Fibroblast of lung (primary cell): ENCODE measurements around the gene GHRHR. TPM values are rescaled to one million over a fixed set of nuclear protein-coding genes. Genes with fewer than 3 reads are reported as not detected.

Experiments
- DNase-seq, 2 donors: peaks; one replicate each; pipeline versions ENCODE4 v3.0.0 to v3.0.0-alpha.2; 2010; ENCODE audit warnings: low read depth in 2 of 2
- H2AFZ ChIP-seq: 2 replicates; pipeline ENCODE4 v1.5.1; 2012; ENCODE audit warnings: low read length, control low read depth, inconsistent platforms
- H3K27ac ChIP-seq: 2 replicates; pipeline ENCODE4 v1.5.1; 2011; ENCODE audit warnings: low read length, control low read depth; ENCODE audit not compliant: insufficient read depth
- H3K27me3 ChIP-seq: 2 replicates; pipeline ENCODE4 v1.5.1; 2011; ENCODE audit warnings: mild to moderate bottlenecking, low read length; ENCODE audit not compliant: control insufficient read depth, insufficient read depth
- H3K36me3 ChIP-seq: 2 replicates; pipeline ENCODE4 v1.5.1; 2011; ENCODE audit warnings: low read length; ENCODE audit not compliant: control insufficient read depth, insufficient read depth
- H3K4me1 ChIP-seq: 2 replicates; pipeline ENCODE4 v1.5.1; 2011; ENCODE audit warnings: low read length; ENCODE audit not compliant: control insufficient read depth, insufficient read depth; ENCODE audit errors: extremely low read depth
- H3K4me2 ChIP-seq: 2 replicates; pipeline ENCODE4 v1.5.1; 2011; ENCODE audit warnings: low read length, control low read depth; ENCODE audit not compliant: insufficient read depth; ENCODE audit errors: extremely low read depth
- H3K4me3 ChIP-seq, 4 experiments: fragments of 200-600 bp in 1 of 4; sonication (generic) in 1 of 4; replicated peaks in 1 of 4; 2 replicates each; pipeline ENCODE4 v1.5.1; 2011 to 2016; ENCODE audit warnings: low read length in 4 of 4, low read depth in 3 of 4, mild to moderate bottlenecking in 3 of 4, control low read depth in 2 of 4, inconsistent platforms in 1 of 4, mixed read lengths in 1 of 4; ENCODE audit not compliant: insufficient read depth in 1 of 4; ENCODE audit errors: control extremely low read depth in 1 of 4
- H3K79me2 ChIP-seq: 2 replicates; pipeline ENCODE4 v1.5.1; 2012; ENCODE audit warnings: mild to moderate bottlenecking, low read length, inconsistent platforms; ENCODE audit not compliant: control insufficient read depth, insufficient read depth
- H3K9ac ChIP-seq: 2 replicates; pipeline ENCODE4 v1.5.1; 2011; ENCODE audit warnings: mild to moderate bottlenecking, low read length, control low read depth; ENCODE audit not compliant: insufficient read depth
- H3K9me3 ChIP-seq: 2 replicates; pipeline ENCODE4 v1.5.1; 2012; ENCODE audit warnings: low read depth, low read length; ENCODE audit not compliant: control insufficient read depth, insufficient read depth
- H4K20me1 ChIP-seq: 2 replicates; pipeline ENCODE4 v1.5.1; 2011; ENCODE audit warnings: low read length; ENCODE audit not compliant: control insufficient read depth, insufficient read depth; ENCODE audit errors: extremely low read depth
- EZH2 ChIP-seq: IDR thresholded peaks from 2 replicates; pipeline ENCODE4 v1.5.1; 2012; ENCODE audit warnings: low read length, control low read depth, mild to moderate bottlenecking; ENCODE audit errors: missing control alignments
- polyA minus RNA-seq: library from RNA; depleted of rRNA, polyadenylated mRNA; stranded (reverse); fragments of >200 nt; gene quantifications from 2 replicates; pipeline ENCODE4 v1.2.3, GENCODE V29; 2011; ENCODE audit warnings: low replicate concordance
- polyA plus RNA-seq, 2 donors: library from polyadenylated mRNA; depleted of rRNA in 1 of 2; stranded (reverse) in 1 of 2; unstranded in 1 of 2; fragments of >200 nt; gene quantifications; 2 replicates each; pipeline ENCODE4 v1.2.1, GENCODE V29; 2011 to 2012; ENCODE audit warnings: missing spikeins in 1 of 2
- total RNA-seq: library from RNA; depleted of rRNA; stranded (reverse); fragments of >200 nt; gene quantifications from 2 replicates; pipeline ENCODE4 v1.2.1, GENCODE V29; 2014
- TF ChIP-seq, protein P1 (sequence below), 2 donors: IDR thresholded peaks in 1 of 2; conservative IDR thresholded peaks in 1 of 2; 1 replicate in 1 of 2; 2 replicates in 1 of 2; pipeline ENCODE4 v1.5.1; 2011 to 2012; ENCODE audit warnings: low read length in 2 of 2, control low read depth in 1 of 2, inconsistent platforms in 1 of 2, low read depth in 1 of 2, mild to moderate bottlenecking in 1 of 2

The GHRHR gene
- not detected in 2 replicates for total RNA-seq
- not detected in 2 replicates for polyA plus RNA-seq
- polyA plus RNA-seq (2012), result not detected in 2 replicates
- not detected in 2 replicates for polyA minus RNA-seq

DNA sequence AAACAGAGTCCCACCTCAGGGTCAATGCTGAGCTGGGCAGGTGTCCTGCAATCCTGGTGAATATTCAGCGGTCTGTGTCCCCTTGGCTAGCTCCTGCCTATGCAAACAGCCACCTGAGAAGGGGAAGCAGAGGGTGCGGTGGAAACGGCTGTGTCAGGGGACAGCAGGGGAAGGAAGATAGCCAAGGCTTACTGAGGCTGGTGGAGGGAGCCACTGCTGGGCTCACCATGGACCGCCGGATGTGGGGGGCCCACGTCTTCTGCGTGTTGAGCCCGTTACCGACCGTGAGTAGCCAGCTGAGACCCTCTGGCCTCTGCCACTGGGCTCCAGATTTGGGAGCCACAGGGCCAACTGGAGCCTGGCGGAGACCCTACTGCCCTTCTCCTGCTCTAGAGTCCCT is at the start of gene GHRHR:
GHRHR (plus strand) TSS at position 112 of the 400 bp plus-strand sequence; CDS start at position 228, 116 bp downstream.
- H4K20me1 ChIP-seq, result no peaks in the 10 kb centered on the region
- H3K4me3 ChIP-seq, result no peak within 1 kb of the TSS
- H3K9ac ChIP-seq, result no peak within 1 kb of the TSS
- no peaks in the 10 kb centered on the region for H3K79me2 ChIP-seq
- H2AFZ ChIP-seq, result no peak within 1 kb of the TSS
- H3K4me2 ChIP-seq, result no peak within 1 kb of the TSS
- no peaks in the 10 kb centered on the region for H3K36me3 ChIP-seq
- H3K27me3 ChIP-seq, result peaks cover 6% of the 10 kb centered on the region
- no peak for DNase-seq
- H3K9me3 ChIP-seq, result no peaks in the 10 kb centered on the region
- H3K27ac ChIP-seq, result no peak within 1 kb of the TSS
- no peak for TF ChIP-seq EZH2
- TF ChIP-seq, protein P1, sequence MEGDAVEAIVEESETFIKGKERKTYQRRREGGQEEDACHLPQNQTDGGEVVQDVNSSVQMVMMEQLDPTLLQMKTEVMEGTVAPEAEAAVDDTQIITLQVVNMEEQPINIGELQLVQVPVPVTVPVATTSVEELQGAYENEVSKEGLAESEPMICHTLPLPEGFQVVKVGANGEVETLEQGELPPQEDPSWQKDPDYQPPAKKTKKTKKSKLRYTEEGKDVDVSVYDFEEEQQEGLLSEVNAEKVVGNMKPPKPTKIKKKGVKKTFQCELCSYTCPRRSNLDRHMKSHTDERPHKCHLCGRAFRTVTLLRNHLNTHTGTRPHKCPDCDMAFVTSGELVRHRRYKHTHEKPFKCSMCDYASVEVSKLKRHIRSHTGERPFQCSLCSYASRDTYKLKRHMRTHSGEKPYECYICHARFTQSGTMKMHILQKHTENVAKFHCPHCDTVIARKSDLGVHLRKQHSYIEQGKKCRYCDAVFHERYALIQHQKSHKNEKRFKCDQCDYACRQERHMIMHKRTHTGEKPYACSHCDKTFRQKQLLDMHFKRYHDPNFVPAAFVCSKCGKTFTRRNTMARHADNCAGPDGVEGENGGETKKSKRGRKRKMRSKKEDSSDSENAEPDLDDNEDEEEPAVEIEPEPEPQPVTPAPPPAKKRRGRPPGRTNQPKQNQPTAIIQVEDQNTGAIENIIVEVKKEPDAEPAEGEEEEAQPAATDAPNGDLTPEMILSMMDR (conservative IDR thresholded peaks at IDR 0.05 in 1 of 2, IDR thresholded peaks at IDR 0.05 in 1 of 2; ENCODE audit: low read depth in 1 of 2, low read length in 2 of 2), result no peak
- no peaks in the 10 kb centered on the region for H3K4me1 ChIP-seq

DNA sequence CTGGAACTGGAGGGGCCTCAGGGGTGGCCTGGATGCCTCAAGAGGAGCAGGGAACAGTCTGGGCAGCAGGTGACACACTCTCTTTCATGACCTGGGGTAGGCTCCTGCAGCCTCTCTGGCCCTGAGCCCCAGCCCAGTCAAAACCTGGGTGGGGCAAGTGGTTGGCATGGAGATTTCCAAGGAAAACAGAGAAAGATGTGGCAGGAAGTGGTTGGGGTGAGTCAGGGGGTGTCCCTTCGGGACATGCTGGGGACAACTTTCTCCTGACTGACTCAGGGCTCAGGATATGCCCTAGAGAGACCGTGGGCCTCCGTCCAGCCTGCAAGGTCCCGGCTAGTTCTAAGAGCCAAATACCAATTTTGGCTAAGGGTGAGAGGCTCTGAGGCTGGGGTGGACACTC is 49.2 kb upstream of the GHRHR start:
- peak overlapping the region; percentile 8 for H3K4me2 ChIP-seq

DNA sequence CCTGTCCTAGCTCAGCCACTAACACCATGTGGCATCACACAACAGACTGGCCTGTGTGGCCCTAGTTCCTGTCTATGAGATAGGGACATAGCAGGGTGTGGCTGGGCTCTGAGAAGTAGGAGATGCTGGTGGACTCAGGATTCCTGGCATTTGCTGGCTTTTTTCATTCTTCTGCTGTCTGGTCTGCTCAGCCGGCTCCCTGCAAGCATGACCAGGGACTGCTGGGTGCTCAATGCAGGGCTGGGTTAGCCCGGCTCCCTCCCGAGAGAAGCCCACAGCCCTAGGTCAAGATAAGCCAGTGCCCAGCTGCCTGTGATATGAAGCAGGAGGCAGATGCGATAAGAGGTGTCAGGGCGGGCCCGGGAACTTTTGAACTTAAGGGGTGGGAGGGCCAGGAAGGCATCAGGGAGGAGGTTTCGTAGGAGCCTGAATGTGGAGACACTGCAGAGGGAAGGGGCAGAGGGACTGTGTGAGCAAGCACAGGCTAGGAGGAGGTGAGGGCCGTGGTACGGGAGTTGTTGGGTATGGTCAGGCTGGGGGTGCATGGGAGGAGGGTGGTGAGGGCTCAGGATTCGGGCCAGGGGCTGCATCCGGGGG is 48.6 kb upstream of the GHRHR start:
- Histone ChIP-seq H4K20me1 (no peaks in the 10 kb centered on the region), H3K27me3 (no peaks in the 10 kb centered on the region), H3K9me3 (no peaks in the 10 kb centered on the region), H3K79me2 (no peaks in the 10 kb centered on the region), H2AFZ (no peak overlapping the region), H3K4me1 (peaks cover 21% of the 10 kb centered on the region), H3K27ac (peak overlapping the region; percentile 22), H3K9ac (peak overlapping the region; percentile 37), H3K4me2 (no peak overlapping the region), H3K4me3 (no peak overlapping the region), H3K36me3 (no peaks in the 10 kb centered on the region)
- DNase-seq, result peak in 1 of 2 donors; percentile 14
- TF ChIP-seq EZH2, result no peak
- TF ChIP-seq, protein P1 (conservative IDR thresholded peaks at IDR 0.05 in 1 of 2, IDR thresholded peaks at IDR 0.05 in 1 of 2; ENCODE audit: low read depth in 1 of 2, low read length in 2 of 2), result no peak

More for the DNA sequence above, 49.2 kb upstream of the GHRHR start:
- peak; percentile 43 to 53 for DNase-seq
- H2AFZ ChIP-seq, result no peak overlapping the region
- H3K4me3 ChIP-seq, result no peak overlapping the region
- TF ChIP-seq, protein P1 (conservative IDR thresholded peaks at IDR 0.05 in 1 of 2, IDR thresholded peaks at IDR 0.05 in 1 of 2; ENCODE audit: low read depth in 1 of 2, low read length in 2 of 2), result no peak
- TF ChIP-seq EZH2, result no peak
- no peaks in the 10 kb centered on the region for H3K36me3 ChIP-seq
- no peaks in the 10 kb centered on the region for H3K79me2 ChIP-seq
- H4K20me1 ChIP-seq, result no peaks in the 10 kb centered on the region
- H3K27ac ChIP-seq, result peak overlapping the region; percentile 22
- H3K9me3 ChIP-seq, result no peaks in the 10 kb centered on the region
- H3K9ac ChIP-seq, result no peak overlapping the region
- H3K4me1 ChIP-seq, result peaks cover 21% of the 10 kb centered on the region
- H3K27me3 ChIP-seq, result no peaks in the 10 kb centered on the region
